Smooth muscle cell (in vitro differentiated cells): Measurements from ENCODE around the gene BARX1. TPM values are rescaled to one million over a fixed set of nuclear protein-coding genes. Genes with fewer than 3 reads are reported as not detected.
"Not testable (repeated sequence)": the region's sequence is repeated elsewhere in the genome, so short reads cannot be mapped to it uniquely, and the experiment has no call there.

ENCODE experiments used
- DNase-seq: peaks from one replicate; lab custom pipeline; 2025; ENCODE audit not compliant: unreplicated experiment; lab: John Stamatoyannopoulos, UW
- H2AFZ ChIP-seq: fragments of 200-600 bp; sonication (generic); 2 replicates; pipeline ENCODE4 v1.6.0; 2016; ENCODE audit warnings: antibody characterized with exemption, low read depth, mild to moderate bottlenecking
- H3F3A ChIP-seq: fragments of 200-600 bp; sonication (generic); 2 replicates; pipeline ENCODE4 v1.6.0; 2017; ENCODE audit warnings: antibody characterized with exemption, low read depth
- H3K27ac ChIP-seq: fragments of 200-600 bp; sonication (generic); 2 replicates; pipeline ENCODE4 v1.5.1; 2016; ENCODE audit warnings: low read depth, mild to moderate bottlenecking
- H3K27me3 ChIP-seq: fragments of 200-600 bp; sonication (generic); 2 replicates; pipeline ENCODE4 v1.6.1; 2016; ENCODE audit warnings: low read depth, mild to moderate bottlenecking
- H3K36me3 ChIP-seq: fragments of 200-600 bp; sonication (generic); 2 replicates; pipeline ENCODE4 v1.5.1; 2016; ENCODE audit warnings: low read depth
- H3K4me1 ChIP-seq: fragments of 200-600 bp; sonication (generic); 2 replicates; pipeline ENCODE4 v1.5.1; 2016; ENCODE audit warnings: low read depth
- H3K4me2 ChIP-seq: fragments of 200-600 bp; sonication (generic); 2 replicates; pipeline ENCODE4 v1.6.0; 2016; ENCODE audit warnings: mild to moderate bottlenecking
- H3K4me3 ChIP-seq: fragments of 200-600 bp; sonication (generic); 2 replicates; pipeline ENCODE4 v1.5.1; 2016; ENCODE audit warnings: mild to moderate bottlenecking
- H3K79me2 ChIP-seq: fragments of 200-600 bp; sonication (generic); 2 replicates; pipeline ENCODE4 v1.6.0; 2016; ENCODE audit warnings: low read depth, mild to moderate bottlenecking
- H3K9ac ChIP-seq: fragments of 200-600 bp; sonication (generic); 2 replicates; pipeline ENCODE4 v1.6.0; 2016; ENCODE audit warnings: low read depth
- H3K9me3 ChIP-seq: fragments of 200-600 bp; sonication (generic); replicated peaks from 2 replicates; pipeline ENCODE4 v1.5.1; 2016; ENCODE audit warnings: low read depth
- H4K20me1 ChIP-seq: fragments of 200-600 bp; sonication (generic); 2 replicates; pipeline ENCODE4 v1.6.0; 2016; ENCODE audit warnings: low read depth
- CTCF ChIP-seq: fragments of 200-600 bp; sonication (generic); IDR thresholded peaks from 2 replicates; pipeline ENCODE4 v1.5.1; 2017; ENCODE audit warnings: borderline replicate concordance, mild to moderate bottlenecking, antibody characterized with exemption; ENCODE audit not compliant: insufficient read depth, poor library complexity, severe bottlenecking
- WGBS: methylation state at CpG from one replicate; pipeline ENCODE4 v1.1.7; 2016; ENCODE audit warnings: low lambda C conversion rate; 5-methylcytosine and 5-hydroxymethylcytosine counted together
- polyA plus RNA-seq: library from polyadenylated mRNA; unstranded; fragments of >200 nt; fragmentation: Nextera tagmentation; extraction: Ambion mirVana; gene quantifications from 2 replicates; pipeline ENCODE4 v1.2.1, GENCODE V29; 2016
- total RNA-seq: library from RNA; depleted of rRNA; stranded (reverse); fragments of >200 nt; gene quantifications from 2 replicates; pipeline ENCODE4 v1.2.3, GENCODE V29; 2014

The BARX1 gene
- total and polyA plus RNA-seq, 2 experiments from 2014 or later, result 6.1 TPM

GRCh38 chr9:93975262-93975661 is 20.1 kb upstream of the BARX1 start:
- Histone ChIP-seq H3K36me3 (no peaks in the 10 kb centered on the region), H3K4me3 (no peak overlapping the region), H2AFZ (no peak overlapping the region), H3K27me3 (no peaks in the 10 kb centered on the region), H3K4me1 (no peaks in the 10 kb centered on the region), H3K4me2 (no peak overlapping the region), H3K9ac (no peak overlapping the region), H3F3A (no peaks in the 10 kb centered on the region), H3K79me2 (no peaks in the 10 kb centered on the region), H3K9me3 (no peaks in the 10 kb centered on the region), H3K27ac (no peak overlapping the region), H4K20me1 (no peaks in the 10 kb centered on the region)
- TF ChIP-seq CTCF, result no peak
- 88% methylated on average over 7 of the region's 7 CpGs for WGBS
- no peak for DNase-seq

- H3K9ac ChIP-seq, result no peak overlapping the region
- WGBS, result 85% methylated on average over 2 of the region's 3 CpGs
- DNase-seq, result no peak
Observed at GRCh38 chr9:93974151-93974550, 19.0 kb upstream of the BARX1 start.

GRCh38 chr9:93972655-93973054 is 17.5 kb upstream of the BARX1 start:
- not testable (repeated sequence) for H3F3A ChIP-seq, H3K9ac ChIP-seq, H3K4me3 ChIP-seq, H3K36me3 ChIP-seq, H3K9me3 ChIP-seq, H3K4me1 ChIP-seq, DNase-seq, H4K20me1 ChIP-seq, H3K27me3 ChIP-seq, H3K4me2 ChIP-seq, H3K27ac ChIP-seq, H2AFZ ChIP-seq, H3K79me2 ChIP-seq
- 89% methylated on average over 3 of the region's 3 CpGs for WGBS

More at GRCh38 chr9:93974151-93974550, 19.0 kb upstream of the BARX1 start:
- Histone ChIP-seq H3K4me2 (no peak overlapping the region), H3K4me1 (no peaks in the 10 kb centered on the region), H2AFZ (no peak overlapping the region), H4K20me1 (no peaks in the 10 kb centered on the region), H3K36me3 (no peaks in the 10 kb centered on the region), H3F3A (no peaks in the 10 kb centered on the region), H3K9me3 (no peaks in the 10 kb centered on the region), H3K4me3 (no peak overlapping the region), H3K27me3 (no peaks in the 10 kb centered on the region), H3K79me2 (no peaks in the 10 kb centered on the region), H3K27ac (no peak overlapping the region)
- no peak for TF ChIP-seq CTCF

GRCh38 chr9:93969328-93969661 is 14.1 kb upstream of the BARX1 start:
- Histone ChIP-seq H3K9me3 (no peaks in the 10 kb centered on the region), H4K20me1 (no peaks in the 10 kb centered on the region), H3K4me1 (no peaks in the 10 kb centered on the region), H3K27me3 (no peaks in the 10 kb centered on the region), H3K4me2 (no peak overlapping the region), H3K4me3 (no peak overlapping the region), H3K9ac (no peak overlapping the region), H2AFZ (no peak overlapping the region), H3K36me3 (no peaks in the 10 kb centered on the region), H3K79me2 (no peaks in the 10 kb centered on the region), H3K27ac (no peak overlapping the region), H3F3A (no peaks in the 10 kb centered on the region)
- no peak for TF ChIP-seq CTCF
- DNase-seq, result no peak
- 99% methylated on average over 3 of the region's 3 CpGs for WGBS
